GM23338 (cell line): ENCODE results near the gene CAAP1. TPM values are rescaled to one million over a fixed set of nuclear protein-coding genes. Genes with fewer than 3 reads are reported as not detected.

Experiments used
- ATAC-seq: fragments of 200-7000 bp; cut with Tn5 transposase; 3 replicates; pipeline ENCODE4 v1.9.1; 2020
- DNase-seq: peaks from one replicate; pipeline ENCODE4 v3.0.0-alpha.2; 2015; ENCODE audit warnings: low spot score
- H2AFZ ChIP-seq: fragments of 200-600 bp; sonication (generic); 2 replicates; pipeline ENCODE4 v1.8.0; 2016; ENCODE audit warnings: antibody characterized with exemption, mild to moderate bottlenecking, moderate library complexity
- H3F3A ChIP-seq: fragments of 200-600 bp; sonication (generic); replicated peaks from 2 replicates; pipeline ENCODE4 v1.8.0; 2017; ENCODE audit warnings: antibody characterized with exemption, mixed run types, low read depth
- H3K27ac ChIP-seq: fragments of 200-600 bp; sonication (generic); 2 replicates; pipeline ENCODE4 v1.6.1; 2016; ENCODE audit warnings: low read depth
- H3K27me3 ChIP-seq: fragments of 200-600 bp; sonication (generic); 2 replicates; pipeline ENCODE4 v1.8.0; 2016; ENCODE audit warnings: mild to moderate bottlenecking, mixed run types, moderate library complexity; ENCODE audit not compliant: insufficient read depth
- H3K36me3 ChIP-seq: fragments of 200-600 bp; sonication (generic); 2 replicates; pipeline ENCODE4 v1.8.0; 2016; ENCODE audit warnings: mild to moderate bottlenecking; ENCODE audit not compliant: insufficient read depth
- H3K4me1 ChIP-seq: fragments of 200-600 bp; sonication (generic); 2 replicates; pipeline ENCODE4 v1.8.0; 2016; ENCODE audit warnings: mild to moderate bottlenecking, moderate library complexity; ENCODE audit not compliant: insufficient read depth
- H3K4me2 ChIP-seq: fragments of 200-600 bp; sonication (generic); 2 replicates; pipeline ENCODE4 v1.7.1; 2017; ENCODE audit warnings: mixed run types
- H3K4me3 ChIP-seq: fragments of 200-600 bp; sonication (generic); 2 replicates; pipeline ENCODE4 v1.6.1; 2016; ENCODE audit warnings: mixed run types
- H3K79me2 ChIP-seq: fragments of 200-600 bp; sonication (generic); replicated peaks from 2 replicates; pipeline ENCODE4 v1.8.0; 2017; ENCODE audit warnings: mild to moderate bottlenecking; ENCODE audit not compliant: insufficient read depth
- H3K9me2 ChIP-seq: fragments of 200-600 bp; sonication (generic); 2 replicates; pipeline ENCODE4 v1.8.0; 2017; ENCODE audit not compliant: insufficient read depth
- H4K20me1 ChIP-seq: fragments of 200-600 bp; sonication (generic); replicated peaks from 2 replicates; pipeline ENCODE4 v1.8.0; 2017; ENCODE audit warnings: mild to moderate bottlenecking; ENCODE audit not compliant: insufficient read depth
- H3K27ac Mint-ChIP-seq: 2 replicates; pipeline ENCODE4 v1.8.0; 2020; ENCODE audit warnings: inconsistent platforms, mild to moderate bottlenecking, moderate library complexity, mixed read lengths
- H3K27me3 Mint-ChIP-seq: 3 replicates; pipeline ENCODE4 v1.8.0; 2022; ENCODE audit warnings: low read depth, mild to moderate bottlenecking, moderate library complexity, mixed read lengths, inconsistent platforms; ENCODE audit not compliant: insufficient read depth, poor library complexity
- H3K36me3 Mint-ChIP-seq: 3 replicates; pipeline ENCODE4 v1.8.0; 2021; ENCODE audit warnings: low read depth, mild to moderate bottlenecking, inconsistent platforms, moderate library complexity, mixed read lengths
- H3K4me1 Mint-ChIP-seq: 3 replicates; pipeline ENCODE4 v1.8.0; 2020; ENCODE audit warnings: mild to moderate bottlenecking, inconsistent platforms, mixed read lengths
- H3K4me3 Mint-ChIP-seq: 3 replicates; pipeline ENCODE4 v1.8.0; 2021; ENCODE audit warnings: moderate library complexity, mild to moderate bottlenecking, inconsistent platforms, mixed read lengths
- H3K9me3 Mint-ChIP-seq: 3 replicates; pipeline ENCODE4 v1.8.0; 2020; ENCODE audit warnings: moderate library complexity, mild to moderate bottlenecking, inconsistent platforms, mixed read lengths
- CREB1 ChIP-seq: fragments of 250-450 bp; sonication (Bioruptor Pico); IDR thresholded peaks from 2 replicates; pipeline ENCODE4 v1.5.0; 2020; ENCODE audit warnings: low read depth, mild to moderate bottlenecking, moderate library complexity
- EZH2 ChIP-seq: fragments of 200-600 bp; sonication (generic); IDR thresholded peaks from one replicate; pipeline ENCODE4 v1.8.0; 2017; ENCODE audit warnings: antibody characterized with exemption, mild to moderate bottlenecking, low read depth; ENCODE audit not compliant: unreplicated experiment
- ZNF114 ChIP-seq: fragments of 250-450 bp; sonication (Bioruptor Pico); IDR thresholded peaks from 2 replicates; pipeline ENCODE4 v1.5.0; 2020; ENCODE audit warnings: mild to moderate bottlenecking, moderate library complexity
- ZNF331 ChIP-seq: fragments of 250-450 bp; sonication (Bioruptor Pico); IDR thresholded peaks from 2 replicates; pipeline ENCODE4 v1.5.0; 2020; ENCODE audit warnings: low read depth, mild to moderate bottlenecking, moderate library complexity
- polyA plus RNA-seq: library from polyadenylated mRNA; unstranded; fragments of >200 nt; fragmentation: Nextera tagmentation; extraction: Ambion mirVana; gene quantifications from 2 replicates; pipeline ENCODE4 v1.2.1, GENCODE V29; 2016
- total RNA-seq: library from RNA; depleted of rRNA; stranded (reverse); fragments of >200 nt; shearing (Covaris generic); gene quantifications from 2 replicates; pipeline ENCODE4 v1.2.3, GENCODE V29; 2014
- TF ChIP-seq, protein P1 (sequence below): fragments of 250-450 bp; sonication (Bioruptor Pico); IDR thresholded peaks from 2 replicates; pipeline ENCODE4 v1.5.0; 2020; ENCODE audit warnings: mild to moderate bottlenecking, moderate library complexity

The CAAP1 gene
- total and polyA plus RNA-seq, 2 experiments from 2014 or later: 47.9 to 59.7 TPM

DNA sequence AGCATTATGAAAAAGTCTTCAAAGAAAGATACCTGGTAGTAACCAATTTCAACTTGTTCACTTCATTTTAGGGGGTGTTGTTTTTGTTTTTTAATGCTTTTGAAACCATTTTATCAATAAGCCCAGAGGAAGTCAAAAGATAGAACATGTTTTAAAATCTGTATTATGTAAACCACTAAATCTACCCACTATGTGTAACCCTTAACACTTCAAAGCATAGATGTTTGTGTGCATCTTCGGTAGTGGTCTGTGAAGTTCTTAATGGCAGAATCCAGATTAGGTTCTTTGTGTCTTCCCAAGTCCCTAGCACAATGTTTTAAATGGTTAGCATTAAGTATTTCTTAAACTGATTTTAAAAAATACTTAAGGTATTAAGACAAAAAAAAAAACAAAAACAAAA, 48.2 kb upstream of the CAAP1 start (continued):
- TF ChIP-seq, protein P1, sequence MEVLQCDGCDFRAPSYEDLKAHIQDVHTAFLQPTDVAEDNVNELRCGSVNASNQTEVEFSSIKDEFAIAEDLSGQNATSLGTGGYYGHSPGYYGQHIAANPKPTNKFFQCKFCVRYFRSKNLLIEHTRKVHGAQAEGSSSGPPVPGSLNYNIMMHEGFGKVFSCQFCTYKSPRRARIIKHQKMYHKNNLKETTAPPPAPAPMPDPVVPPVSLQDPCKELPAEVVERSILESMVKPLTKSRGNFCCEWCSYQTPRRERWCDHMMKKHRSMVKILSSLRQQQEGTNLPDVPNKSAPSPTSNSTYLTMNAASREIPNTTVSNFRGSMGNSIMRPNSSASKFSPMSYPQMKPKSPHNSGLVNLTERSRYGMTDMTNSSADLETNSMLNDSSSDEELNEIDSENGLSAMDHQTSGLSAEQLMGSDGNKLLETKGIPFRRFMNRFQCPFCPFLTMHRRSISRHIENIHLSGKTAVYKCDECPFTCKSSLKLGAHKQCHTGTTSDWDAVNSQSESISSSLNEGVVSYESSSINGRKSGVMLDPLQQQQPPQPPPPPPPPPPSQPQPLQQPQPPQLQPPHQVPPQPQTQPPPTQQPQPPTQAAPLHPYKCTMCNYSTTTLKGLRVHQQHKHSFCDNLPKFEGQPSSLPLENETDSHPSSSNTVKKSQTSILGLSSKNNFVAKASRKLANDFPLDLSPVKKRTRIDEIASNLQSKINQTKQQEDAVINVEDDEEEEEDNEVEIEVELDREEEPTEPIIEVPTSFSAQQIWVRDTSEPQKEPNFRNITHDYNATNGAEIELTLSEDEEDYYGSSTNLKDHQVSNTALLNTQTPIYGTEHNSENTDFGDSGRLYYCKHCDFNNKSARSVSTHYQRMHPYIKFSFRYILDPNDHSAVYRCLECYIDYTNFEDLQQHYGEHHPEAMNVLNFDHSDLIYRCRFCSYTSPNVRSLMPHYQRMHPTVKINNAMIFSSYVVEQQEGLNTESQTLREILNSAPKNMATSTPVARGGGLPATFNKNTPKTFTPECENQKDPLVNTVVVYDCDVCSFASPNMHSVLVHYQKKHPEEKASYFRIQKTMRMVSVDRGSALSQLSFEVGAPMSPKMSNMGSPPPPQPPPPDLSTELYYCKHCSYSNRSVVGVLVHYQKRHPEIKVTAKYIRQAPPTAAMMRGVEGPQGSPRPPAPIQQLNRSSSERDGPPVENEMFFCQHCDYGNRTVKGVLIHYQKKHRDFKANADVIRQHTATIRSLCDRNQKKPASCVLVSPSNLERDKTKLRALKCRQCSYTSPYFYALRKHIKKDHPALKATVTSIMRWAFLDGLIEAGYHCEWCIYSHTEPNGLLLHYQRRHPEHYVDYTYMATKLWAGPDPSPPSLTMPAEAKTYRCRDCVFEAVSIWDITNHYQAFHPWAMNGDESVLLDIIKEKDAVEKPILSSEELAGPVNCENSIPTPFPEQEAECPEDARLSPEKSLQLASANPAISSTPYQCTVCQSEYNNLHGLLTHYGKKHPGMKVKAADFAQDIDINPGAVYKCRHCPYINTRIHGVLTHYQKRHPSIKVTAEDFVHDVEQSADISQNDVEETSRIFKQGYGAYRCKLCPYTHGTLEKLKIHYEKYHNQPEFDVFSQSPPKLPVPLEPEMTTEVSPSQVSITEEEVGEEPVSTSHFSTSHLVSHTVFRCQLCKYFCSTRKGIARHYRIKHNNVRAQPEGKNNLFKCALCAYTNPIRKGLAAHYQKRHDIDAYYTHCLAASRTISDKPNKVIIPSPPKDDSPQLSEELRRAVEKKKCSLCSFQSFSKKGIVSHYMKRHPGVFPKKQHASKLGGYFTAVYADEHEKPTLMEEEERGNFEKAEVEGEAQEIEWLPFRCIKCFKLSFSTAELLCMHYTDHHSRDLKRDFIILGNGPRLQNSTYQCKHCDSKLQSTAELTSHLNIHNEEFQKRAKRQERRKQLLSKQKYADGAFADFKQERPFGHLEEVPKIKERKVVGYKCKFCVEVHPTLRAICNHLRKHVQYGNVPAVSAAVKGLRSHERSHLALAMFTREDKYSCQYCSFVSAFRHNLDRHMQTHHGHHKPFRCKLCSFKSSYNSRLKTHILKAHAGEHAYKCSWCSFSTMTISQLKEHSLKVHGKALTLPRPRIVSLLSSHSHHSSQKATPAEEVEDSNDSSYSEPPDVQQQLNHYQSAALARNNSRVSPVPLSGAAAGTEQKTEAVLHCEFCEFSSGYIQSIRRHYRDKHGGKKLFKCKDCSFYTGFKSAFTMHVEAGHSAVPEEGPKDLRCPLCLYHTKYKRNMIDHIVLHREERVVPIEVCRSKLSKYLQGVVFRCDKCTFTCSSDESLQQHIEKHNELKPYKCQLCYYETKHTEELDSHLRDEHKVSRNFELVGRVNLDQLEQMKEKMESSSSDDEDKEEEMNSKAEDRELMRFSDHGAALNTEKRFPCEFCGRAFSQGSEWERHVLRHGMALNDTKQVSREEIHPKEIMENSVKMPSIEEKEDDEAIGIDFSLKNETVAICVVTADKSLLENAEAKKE (CRISPR knock-in tag): no peak

DNA sequence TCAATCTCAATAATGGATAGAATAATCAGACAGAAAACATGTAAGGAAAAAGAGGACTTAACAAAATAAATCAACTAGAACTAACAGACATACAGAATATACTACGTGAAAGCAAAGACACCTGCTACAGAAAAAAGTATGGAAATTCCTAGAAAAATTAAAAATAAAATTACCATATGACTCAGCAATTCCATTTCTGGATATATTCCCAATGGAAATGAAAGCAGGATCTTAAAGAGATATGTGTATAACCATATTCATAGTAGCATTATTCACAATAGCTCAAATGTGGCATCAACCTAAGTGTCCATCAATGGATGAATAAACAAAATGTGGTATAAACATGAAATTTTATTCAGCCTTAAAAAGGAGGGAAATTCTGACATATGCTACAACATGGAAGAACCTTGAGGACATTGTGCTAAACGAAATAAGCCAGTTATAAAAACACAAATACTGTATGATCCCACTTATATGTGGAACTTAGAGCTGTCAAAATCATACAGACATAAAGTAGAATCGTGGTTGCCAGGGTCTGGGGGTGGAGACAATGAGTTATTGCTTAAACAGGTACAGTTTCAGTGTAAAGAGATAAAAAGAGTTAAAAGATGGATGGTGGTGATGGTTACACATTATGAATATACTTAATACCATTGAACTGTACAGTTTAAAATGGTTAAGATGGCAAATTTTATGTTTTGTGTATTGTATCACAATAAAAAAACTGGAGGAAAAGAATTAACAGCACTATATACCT, 47.5 kb upstream of the CAAP1 start:
- no peak overlapping the region for H2AFZ ChIP-seq
- ATAC-seq: no peak
- TF ChIP-seq, protein P1 (CRISPR knock-in tag): no peak
- TF ChIP-seq ZNF114 (CRISPR knock-in tag) (no peak), CREB1 (CRISPR knock-in tag) (no peak), EZH2 (no peak), ZNF331 (CRISPR knock-in tag) (no peak)

More for the DNA sequence above, 47.5 kb upstream of the CAAP1 start:
- Histone ChIP-seq H3F3A (no peaks in the 10 kb centered on the region), H3K9me2 (no peaks in the 10 kb centered on the region), H4K20me1 (peaks cover 17% of the 10 kb centered on the region), H3K4me3 (no peak overlapping the region), H3K27me3 (no peaks in the 10 kb centered on the region), H3K79me2 (peaks cover 100% of the 10 kb centered on the region), H3K4me1 (peaks cover 16% of the 10 kb centered on the region), H3K36me3 (no peaks in the 10 kb centered on the region), H3K4me2 (no peak overlapping the region), H3K27ac (no peak overlapping the region)
- peaks cover 20% of the 10 kb centered on the region for H3K36me3 Mint-ChIP-seq
- H3K9me3 Mint-ChIP-seq: peaks cover 2% of the 10 kb centered on the region; the same call in 2 of the 3 replicates
- H3K4me1 Mint-ChIP-seq: peaks cover 31% of the 10 kb centered on the region
- H3K27me3 Mint-ChIP-seq: peaks cover 4% of the 10 kb centered on the region
- H3K4me3 Mint-ChIP-seq: no peak overlapping the region
- H3K27ac Mint-ChIP-seq: peak overlapping the region; percentile 1; the same call in 1 of the 2 replicates
- no peak for DNase-seq
